ENCODE measurements around the gene VPS13C. TPM values are rescaled to one million over a fixed set of nuclear protein-coding genes. Genes with fewer than 3 reads are reported as not detected.

VPS13C gene
- polyA plus RNA-seq, 2 of the 4 experiments (the other 2 are of a cell fraction): 13.2 to 26.5 TPM

- DNase-seq (ENCODE audit: low read depth in 1 of 2, low spot score in 1 of 2) (no peak), ATAC-seq (no peak), FAIRE-seq (no peak)
- H3K4me3 ChIP-seq: no peak overlapping the region
- TF ChIP-seq MAZ (IDR thresholded peaks at IDR 0.05; ENCODE audit: borderline replicate concordance, low read depth, low read length) (no peak), MAFK (IDR thresholded peaks at IDR 0.05; ENCODE audit: partially characterized antibody) (peak; percentile 80)
- no peak overlapping the region for H3K27ac ChIP-seq
- ChIA-PET POLR2A (no interaction called here), CTCF (interaction anchor here (2.4 kb wide), 1 partner anchor 19 kb away, joined by 15 read pairs; no protein-coding TSS in a partner anchor)
- H3K9me3 ChIP-seq: no peaks in the 10 kb centered on the region
- no peaks in the 10 kb centered on the region for H3K4me1 ChIP-seq
- 93% methylated on average over 1 of the region's 1 CpG for WGBS (ENCODE audit: missing lambda C conversion rate)
- H3K4me2 ChIP-seq: no peak overlapping the region
Observed at GRCh38 chr15:61853195-61853594, 207.1 kb downstream of the VPS13C start.

- Histone ChIP-seq H3K4me2 (no peak overlapping the region), H3K9me3 (no peaks in the 10 kb centered on the region), H3K27ac (no peak overlapping the region), H3K4me3 (no peak overlapping the region), H3K4me1 (no peaks in the 10 kb centered on the region)
- TF ChIP-seq CEBPB (IDR thresholded peaks at IDR 0.05) (no peak), ZSCAN20 (CRISPR knock-in tag; IDR thresholded peaks at IDR 0.05) (no peak), TFCP2L1 (CRISPR knock-in tag; IDR thresholded peaks at IDR 0.05) (no peak), MYC (IDR thresholded peaks at IDR 0.05; ENCODE audit: borderline replicate concordance, low read length) (no peak), CHD4 (IDR thresholded peaks at IDR 0.05; ENCODE audit: borderline replicate concordance) (no peak), HOXB13 (CRISPR knock-in tag; IDR thresholded peaks at IDR 0.05; ENCODE audit: low read depth) (no peak), REST (IDR thresholded peaks at IDR 0.05) (no peak), RAD21 (conservative IDR thresholded peaks at IDR 0.05 in 1 of 2, IDR thresholded peaks at IDR 0.05 in 1 of 2) (no peak), BHLHE40 (IDR thresholded peaks at IDR 0.05; ENCODE audit: low read depth, low read length) (no peak), KDM5A (IDR thresholded peaks at IDR 0.05) (no peak), PHF8 (IDR thresholded peaks at IDR 0.05; ENCODE audit: borderline replicate concordance, low read depth) (no peak), CBX2 (IDR thresholded peaks at IDR 0.05; ENCODE audit: borderline replicate concordance, low read depth) (no peak), BCL3 (IDR thresholded peaks at IDR 0.05) (no peak), ZNF302 (CRISPR knock-in tag; IDR thresholded peaks at IDR 0.05) (no peak), GATA3 (IDR thresholded peaks at IDR 0.05; ENCODE audit: borderline replicate concordance) (no peak), MAZ (IDR thresholded peaks at IDR 0.05; ENCODE audit: borderline replicate concordance, low read depth, low read length) (no peak), USF2 (IDR thresholded peaks at IDR 0.05) (no peak), SMC3 (IDR thresholded peaks at IDR 0.05) (no peak), EHF (CRISPR knock-in tag; IDR thresholded peaks at IDR 0.05) (no peak)
- DNase-seq (ENCODE audit: low read depth in 1 of 2, low spot score in 1 of 2) (no peak), FAIRE-seq (no peak), ATAC-seq (no peak)
- POLR2A ChIA-PET: no interaction called here
- CTCF ChIA-PET: no interaction called here
- WGBS (ENCODE audit: missing lambda C conversion rate): 95% methylated on average over 4 of the region's 4 CpGs
Observed at GRCh38 chr15:61851955-61852354, 208.3 kb downstream of the VPS13C start.

All from A549 (cell line).